Fibroblast of pulmonary artery (primary cell): ENCODE results near the gene NFATC1.

Experiments
- DNase-seq: peaks from one replicate; pipeline ENCODE4 v3.0.0-alpha.2; 2010; ENCODE audit warnings: low read depth
- H3K4me3 ChIP-seq: replicated peaks from 2 replicates; pipeline ENCODE4 v1.5.1; 2011; ENCODE audit warnings: low read depth, mild to moderate bottlenecking, control low read depth, low read length, moderate library complexity
- TF ChIP-seq, protein P1 (sequence below): IDR thresholded peaks from 2 replicates; pipeline ENCODE4 v1.5.1; 2011; ENCODE audit warnings: mild to moderate bottlenecking, control low read depth, low read length, inconsistent platforms; ENCODE audit errors: missing control alignments

Gene NFATC1

DNA sequence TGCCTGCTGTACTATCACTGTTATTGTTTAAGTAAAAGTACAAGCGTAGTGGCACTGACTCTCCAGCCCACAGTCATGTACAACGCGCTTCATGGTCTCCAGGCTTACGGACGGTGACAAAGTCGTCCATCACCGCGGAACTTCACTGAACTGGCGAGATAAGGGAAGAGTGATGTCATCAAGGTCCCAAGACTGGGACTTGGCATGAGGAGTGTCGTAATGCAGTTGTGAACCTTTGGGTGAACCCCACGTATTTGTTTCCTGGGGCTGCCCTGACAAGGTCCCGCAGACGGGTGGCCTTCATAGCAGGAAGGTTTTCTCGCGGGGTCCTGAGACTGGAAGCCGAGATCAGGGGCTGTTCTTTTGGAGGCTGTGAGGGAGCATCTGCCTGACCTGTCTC is 17.3 kb downstream of the NFATC1 start:
- TF ChIP-seq, protein P1, sequence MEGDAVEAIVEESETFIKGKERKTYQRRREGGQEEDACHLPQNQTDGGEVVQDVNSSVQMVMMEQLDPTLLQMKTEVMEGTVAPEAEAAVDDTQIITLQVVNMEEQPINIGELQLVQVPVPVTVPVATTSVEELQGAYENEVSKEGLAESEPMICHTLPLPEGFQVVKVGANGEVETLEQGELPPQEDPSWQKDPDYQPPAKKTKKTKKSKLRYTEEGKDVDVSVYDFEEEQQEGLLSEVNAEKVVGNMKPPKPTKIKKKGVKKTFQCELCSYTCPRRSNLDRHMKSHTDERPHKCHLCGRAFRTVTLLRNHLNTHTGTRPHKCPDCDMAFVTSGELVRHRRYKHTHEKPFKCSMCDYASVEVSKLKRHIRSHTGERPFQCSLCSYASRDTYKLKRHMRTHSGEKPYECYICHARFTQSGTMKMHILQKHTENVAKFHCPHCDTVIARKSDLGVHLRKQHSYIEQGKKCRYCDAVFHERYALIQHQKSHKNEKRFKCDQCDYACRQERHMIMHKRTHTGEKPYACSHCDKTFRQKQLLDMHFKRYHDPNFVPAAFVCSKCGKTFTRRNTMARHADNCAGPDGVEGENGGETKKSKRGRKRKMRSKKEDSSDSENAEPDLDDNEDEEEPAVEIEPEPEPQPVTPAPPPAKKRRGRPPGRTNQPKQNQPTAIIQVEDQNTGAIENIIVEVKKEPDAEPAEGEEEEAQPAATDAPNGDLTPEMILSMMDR: no peak
- no peak for DNase-seq
- H3K4me3 ChIP-seq: no peak overlapping the region

DNA sequence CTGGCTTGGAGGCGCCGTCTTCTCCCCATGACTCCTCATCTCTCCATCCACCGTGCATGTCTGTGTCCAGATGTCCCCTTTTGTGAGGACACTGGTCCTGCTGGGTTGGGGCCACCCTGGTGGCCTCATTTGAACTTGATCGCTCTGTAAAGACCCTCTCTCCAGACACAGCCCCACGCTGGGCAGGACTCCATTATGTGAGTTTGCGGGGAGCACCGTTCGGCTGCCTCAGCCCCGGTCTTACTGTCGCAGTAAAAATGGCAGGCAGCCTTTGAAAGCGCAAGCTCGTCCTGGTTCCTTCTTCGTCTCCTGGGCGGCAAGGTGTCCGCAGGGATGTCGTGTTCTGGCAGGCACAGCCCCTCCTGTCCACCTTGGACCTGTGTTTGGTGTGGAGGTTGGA is 17.7 kb downstream of the NFATC1 start:
- DNase-seq: no peak
- TF ChIP-seq, protein P1: no peak
- no peak overlapping the region for H3K4me3 ChIP-seq

DNA sequence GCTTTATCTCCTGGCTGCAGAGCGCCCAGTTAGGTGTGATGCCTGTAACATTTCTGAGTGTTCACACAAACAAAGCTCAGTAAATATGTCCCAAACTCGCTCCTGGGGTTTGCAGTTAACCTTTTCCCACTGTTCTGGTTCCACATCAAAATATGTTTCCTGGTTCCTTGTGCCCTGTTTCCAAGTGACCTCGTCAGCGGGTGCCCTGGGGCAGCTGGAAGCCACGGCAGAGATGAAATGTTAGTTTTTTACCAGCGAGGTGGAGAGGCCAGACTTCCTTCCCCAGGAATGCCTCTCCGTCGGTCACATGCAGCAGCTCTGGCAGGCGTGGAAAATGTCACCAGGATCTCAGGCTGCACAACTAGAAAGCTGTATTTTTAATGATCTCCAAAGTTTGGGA is 18.2 kb downstream of the NFATC1 start:
- H3K4me3 ChIP-seq: no peak overlapping the region
- TF ChIP-seq, protein P1: no peak
- no peak for DNase-seq

DNA sequence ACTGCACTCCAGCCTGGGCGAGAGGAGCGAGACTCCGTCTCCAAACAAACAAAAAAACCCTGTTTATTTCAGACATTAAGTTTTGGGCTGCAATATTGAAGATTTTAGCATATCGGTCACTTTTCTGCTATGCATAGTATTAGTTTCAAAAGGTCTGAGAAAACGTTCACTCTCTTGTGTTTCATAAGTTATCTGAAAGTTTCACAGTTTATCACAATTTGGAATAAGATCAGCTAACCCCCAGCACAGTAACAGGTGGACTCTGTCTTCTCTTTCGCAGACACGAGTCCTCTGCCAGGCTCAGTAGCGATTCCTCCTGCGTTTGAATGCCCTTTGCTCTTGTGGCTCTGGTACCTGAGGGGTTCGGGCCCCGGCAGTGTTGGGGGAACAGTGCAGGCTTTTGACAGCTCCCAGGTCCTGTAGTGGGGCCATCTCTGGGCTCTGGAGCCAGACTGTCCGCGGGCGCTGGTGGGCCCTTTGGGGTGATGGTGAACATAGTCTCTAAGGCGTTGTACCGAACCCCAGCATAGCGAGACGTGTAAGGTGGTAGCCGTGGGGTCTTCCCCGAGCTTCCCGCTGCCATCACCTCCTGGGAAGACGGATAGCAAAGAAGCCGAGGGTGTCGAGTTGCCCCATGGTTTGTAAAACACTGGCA is 20.4 kb downstream of the NFATC1 start:
- DNase-seq: no peak
- TF ChIP-seq, protein P1: no peak
- H3K4me3 ChIP-seq: no peak overlapping the region

DNA sequence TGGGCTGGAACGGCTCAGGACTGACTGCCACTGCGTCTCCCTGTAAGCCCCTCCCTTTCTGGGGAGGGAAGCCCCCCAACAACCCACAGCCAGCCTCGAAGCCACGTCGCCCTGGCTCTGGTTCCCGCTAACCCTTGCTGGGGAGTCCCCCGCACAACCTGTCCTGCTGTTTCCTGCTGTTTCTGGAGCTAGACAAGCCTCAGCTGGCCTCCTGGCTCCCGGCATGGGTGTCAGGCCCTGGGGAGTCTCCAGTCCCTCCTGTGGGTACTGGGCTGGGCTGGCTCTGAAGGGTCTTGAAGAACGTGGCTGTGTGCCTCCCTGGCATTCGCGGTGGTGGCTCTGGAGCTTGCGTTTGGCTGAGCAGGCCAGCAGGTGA is 20.9 kb downstream of the NFATC1 start:
- no peak for DNase-seq
- no peak overlapping the region for H3K4me3 ChIP-seq
- TF ChIP-seq, protein P1: no peak

DNA sequence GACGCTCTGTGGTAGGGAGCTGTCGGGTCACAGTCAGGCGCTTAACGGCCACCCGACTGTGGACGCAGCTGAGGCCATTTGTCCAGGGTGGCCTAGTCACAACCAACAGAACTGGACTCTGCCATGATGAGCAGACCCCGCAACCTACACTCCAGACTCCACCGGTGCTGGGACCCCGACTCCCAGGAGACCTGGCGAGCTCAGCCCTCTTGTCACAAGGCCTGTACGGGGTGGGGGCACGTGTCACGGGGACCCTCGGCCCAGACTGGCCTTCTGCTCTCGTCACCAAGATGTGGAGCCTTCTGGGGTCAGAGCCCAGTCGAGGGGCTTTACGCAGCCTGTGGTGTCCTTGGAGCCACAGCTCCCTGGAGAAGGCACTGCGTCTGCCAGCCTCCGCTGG is 22.5 kb downstream of the NFATC1 start:
- TF ChIP-seq, protein P1: no peak
- DNase-seq: no peak
- H3K4me3 ChIP-seq: no peak overlapping the region

DNA sequence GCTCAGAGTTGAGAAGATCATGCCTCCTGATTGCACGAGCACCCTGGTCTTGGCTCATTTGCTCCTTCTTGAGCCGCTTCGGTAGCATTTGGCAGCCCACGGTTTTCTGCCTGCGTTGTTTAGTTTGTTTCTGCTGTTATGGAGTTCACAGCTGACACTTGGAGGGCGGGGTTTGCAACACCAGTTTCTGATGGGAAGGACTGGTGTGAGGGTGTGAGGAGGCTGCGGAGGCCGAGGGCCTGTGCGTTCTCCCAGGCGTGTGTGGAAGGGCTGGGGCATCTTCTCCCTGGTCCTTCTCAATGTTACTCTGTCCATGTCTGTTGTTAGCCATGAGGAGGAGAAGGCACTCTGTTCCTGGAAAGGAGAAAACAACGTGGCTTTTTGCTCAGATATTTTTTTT is 22.9 kb downstream of the NFATC1 start:
- TF ChIP-seq, protein P1: no peak
- no peak for DNase-seq
- no peak overlapping the region for H3K4me3 ChIP-seq
